ENCODE data around the gene S100A6.
"Not testable (repeated sequence)": the region's sequence is repeated elsewhere in the genome, so short reads cannot be mapped to it uniquely, and the experiment has no call there.

Gene S100A6

DNA sequence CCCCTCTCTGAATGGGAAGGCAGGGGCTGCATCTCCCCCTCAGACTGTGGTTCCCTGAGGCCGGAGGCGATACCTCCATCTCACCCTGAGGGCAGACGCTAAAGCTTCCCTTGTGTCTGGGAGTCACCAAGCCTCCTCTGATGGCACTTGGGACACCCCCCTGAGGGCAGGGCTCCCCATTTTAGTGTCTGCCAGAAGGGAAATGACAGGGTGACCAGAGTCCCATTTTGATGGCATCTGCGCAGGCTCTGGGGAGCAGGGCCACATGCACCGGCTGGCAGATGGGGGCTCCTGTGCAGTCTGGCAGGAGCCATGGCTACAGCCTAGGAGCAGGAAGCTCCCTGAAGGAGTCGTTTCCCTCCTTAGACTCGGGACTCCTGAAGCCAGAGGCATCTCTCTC, 28.2 kb upstream of the S100A6 start:
- no peak for DNase-seq (ENCODE audit: low spot score)

DNA sequence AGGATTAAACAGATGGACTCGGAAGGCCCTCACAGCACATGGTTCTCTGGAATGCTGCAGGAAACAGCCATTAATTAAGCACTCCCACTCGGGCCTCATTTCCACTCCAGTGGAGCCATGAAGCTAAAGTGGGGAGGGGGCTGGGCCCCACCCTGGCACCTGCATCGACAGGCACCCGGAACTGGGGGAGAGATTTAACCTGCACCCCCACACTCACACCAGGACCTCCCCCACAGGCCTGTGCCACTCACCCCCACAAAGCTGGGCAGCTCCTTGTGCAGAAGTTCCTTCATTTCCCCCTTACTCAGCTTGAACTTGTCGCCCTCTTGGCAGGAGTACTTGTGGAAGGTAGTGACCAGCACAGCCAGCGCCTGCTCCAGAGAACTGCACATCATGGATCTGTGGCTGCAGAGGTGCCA, 27.7 kb upstream of the S100A6 start:
- no peak for DNase-seq (ENCODE audit: low spot score)

DNA sequence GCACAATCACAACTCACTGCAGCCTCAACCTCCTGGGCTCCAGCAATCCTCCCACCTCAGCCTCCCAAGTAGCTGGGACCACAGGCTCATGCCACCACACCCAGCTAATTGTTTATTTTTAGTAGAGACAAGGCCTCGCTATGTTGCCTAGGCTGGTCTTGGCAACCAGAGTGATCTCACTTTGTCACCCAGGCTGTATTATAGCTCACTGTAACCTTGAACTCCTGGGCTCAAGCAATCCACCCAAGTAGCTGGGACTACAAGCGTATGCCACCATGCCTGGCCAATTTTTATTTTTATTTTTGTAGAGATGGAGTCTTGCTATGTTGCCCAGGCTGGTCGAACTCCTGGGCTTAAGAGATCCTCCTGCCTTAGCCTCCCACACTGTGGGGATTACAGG, 26.2 kb upstream of the S100A6 start:
- not testable (repeated sequence) for DNase-seq (ENCODE audit: low spot score)

DNA sequence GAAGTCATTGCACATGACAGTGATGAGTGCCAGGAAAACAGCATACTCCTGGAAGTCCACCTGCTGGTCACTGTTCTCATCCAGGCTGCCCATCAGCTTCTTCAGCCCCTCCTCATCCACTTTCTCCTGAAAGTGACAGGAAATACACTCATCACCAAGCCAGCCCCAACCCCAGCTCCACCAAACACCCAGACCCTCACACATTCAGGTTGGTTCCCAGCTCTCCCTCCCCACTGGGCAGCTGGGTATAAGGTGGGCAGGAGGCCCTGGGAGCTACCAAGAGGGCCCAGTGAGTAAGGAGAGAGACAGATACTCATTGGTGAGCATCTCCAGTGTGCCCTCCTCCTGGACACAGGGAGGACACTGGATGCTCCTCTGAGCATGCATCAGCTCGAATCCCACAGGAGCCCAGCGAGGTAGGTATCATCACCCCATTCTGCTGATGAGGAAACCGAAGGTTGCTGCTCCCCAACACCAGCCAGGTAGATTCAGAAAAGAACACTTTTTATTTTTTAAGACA, 25.7 kb upstream of the S100A6 start:
- DNase-seq (ENCODE audit: low spot score), result no peak

DNA sequence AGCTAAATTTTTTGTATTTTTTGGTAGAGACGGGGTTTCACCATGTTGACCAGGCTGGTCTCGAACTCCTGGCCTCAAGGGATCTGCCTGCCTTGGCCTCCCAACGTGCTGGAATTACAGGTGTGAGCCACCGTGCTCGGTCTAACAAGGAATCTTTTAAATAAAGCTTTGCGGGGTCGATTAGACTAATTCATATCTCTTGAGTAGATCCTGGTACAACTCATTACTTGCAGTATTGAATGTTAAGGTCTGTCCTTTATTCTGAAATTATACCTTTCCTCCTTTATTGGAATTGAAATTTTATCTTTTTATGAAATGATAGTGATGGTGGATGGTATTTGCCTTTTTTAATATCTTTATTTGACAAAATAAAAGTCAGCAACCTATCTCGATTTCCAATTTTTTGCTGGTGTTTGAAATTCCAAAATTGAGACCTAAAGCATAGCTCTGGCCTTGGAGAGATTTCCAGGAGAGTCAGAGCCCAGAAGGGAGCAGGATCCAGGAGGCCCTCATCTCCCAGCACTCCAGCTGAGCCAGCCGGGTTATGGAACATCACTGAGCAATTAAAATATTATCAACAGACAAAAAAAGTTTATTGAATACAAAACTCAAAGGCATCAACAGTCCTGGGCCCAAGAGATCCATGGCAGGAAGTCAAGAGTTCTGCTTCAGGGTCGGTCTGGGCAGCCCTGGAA, 25.1 kb upstream of the S100A6 start:
- no peak for DNase-seq (ENCODE audit: low spot score)

DNA sequence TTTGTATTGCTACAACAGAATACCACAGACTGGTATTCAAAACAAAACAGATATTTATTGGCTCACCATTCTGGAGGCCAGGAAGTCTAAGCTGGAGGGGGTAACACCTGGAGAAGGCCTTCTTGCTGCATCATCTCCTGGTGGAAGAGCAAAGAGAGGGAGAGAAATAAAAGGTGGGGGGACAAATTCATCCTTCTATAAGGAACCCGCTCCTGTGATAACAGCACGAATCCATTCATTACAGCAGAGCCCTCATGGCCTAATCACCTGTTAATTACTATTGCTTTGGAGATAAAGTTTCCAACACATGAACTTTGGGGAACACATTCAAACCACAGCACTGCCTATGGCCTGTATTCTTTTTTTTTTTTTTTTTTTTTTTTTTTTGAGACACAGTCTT, 24.4 kb upstream of the S100A6 start:
- no peak for DNase-seq (ENCODE audit: low spot score)

DNA sequence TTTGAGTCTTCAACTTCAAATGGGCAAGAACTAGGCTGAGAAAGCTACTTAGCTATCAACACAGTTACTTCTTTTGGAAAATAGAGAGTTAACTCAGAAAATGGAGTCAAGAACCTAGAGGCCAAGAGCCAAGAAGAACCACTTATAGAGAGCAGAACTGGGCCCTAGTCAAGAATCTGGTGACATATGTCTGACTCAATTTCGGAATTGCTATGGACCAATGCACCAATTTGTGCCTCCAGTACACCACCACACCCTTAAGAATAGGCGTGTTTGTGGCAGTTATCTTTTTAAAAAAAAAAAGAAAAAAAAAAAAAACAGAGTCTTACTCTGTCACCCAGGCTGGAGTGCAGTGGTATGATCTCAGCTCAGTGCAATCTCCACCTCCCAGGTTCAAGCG, 22.1 kb upstream of the S100A6 start:
- DNase-seq (ENCODE audit: low spot score), result no peak

DNA sequence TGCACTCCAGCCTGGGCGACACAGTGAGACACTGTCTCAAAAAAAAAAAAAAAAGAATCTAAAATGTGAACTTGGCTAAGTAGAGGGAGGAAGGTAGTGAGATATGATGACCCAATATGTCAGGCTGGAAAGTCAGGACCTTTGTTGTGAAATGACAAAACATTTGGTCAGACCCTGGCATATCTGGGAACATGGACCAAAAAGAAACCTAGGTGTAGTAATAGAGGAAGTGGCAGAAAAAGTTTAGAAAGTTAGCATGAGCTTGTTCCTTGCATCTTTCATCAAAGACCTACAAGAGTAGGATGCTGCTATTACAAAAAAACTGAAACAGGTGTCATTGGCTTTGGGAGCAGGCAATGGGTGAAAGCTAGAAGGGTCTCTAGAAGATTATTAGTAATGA, 20.6 kb upstream of the S100A6 start:
- no peak for DNase-seq (ENCODE audit: low spot score)

DNA sequence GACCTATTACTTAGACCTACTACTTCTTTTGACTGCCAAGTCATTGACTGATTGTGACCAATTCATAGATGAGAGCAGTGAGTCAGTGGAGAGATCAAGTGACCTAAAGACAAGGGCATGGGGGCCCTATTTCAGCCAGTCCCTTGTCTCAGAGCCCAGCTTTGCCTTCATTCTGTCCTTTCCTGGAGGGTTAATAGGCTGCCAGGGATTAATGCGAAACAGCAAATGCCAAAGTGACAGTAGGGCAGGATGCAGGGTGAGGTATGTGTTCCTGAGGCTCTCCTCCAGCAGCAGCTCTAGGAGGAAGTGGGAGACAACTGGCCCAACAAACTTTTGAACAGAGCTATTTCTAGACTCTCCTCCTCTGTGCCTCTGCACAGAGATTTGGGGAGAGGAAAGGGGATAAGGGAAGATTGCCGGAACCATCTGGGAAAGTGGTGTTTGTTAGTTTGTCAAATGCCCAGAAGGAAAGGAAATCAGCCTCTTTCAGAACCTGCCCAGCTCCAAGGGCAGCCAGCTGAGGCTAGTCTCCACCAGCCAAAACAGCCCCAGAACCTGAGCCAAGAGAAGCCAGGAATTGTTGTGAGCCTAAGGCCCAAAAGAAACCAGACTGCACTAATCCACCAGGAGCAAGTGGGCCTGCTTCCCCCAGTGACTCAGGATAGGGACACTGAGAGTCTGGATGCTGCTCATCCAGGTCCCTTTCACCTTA, 18.2 kb upstream of the S100A6 start:
- no peak for DNase-seq (ENCODE audit: low spot score)

DNA sequence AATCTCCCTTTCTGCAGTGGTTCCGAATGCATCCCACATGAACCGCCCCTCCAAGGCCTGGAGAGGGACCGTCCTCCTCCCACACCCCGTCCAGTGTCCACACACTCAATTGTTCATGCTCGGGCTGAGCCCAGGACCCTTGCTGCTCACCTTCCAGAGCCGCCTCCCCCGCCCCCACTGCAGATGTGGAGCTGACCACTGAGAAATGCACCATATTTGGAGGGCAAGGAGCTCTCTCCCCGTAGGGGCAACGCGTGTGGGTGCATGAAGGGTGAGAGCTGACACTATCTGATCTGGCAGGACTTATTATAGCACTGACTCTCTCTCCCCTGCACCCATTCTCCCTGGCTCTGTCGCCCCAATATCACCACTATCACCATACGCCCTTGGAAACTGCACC, 17.3 kb upstream of the S100A6 start:
- DNase-seq (ENCODE audit: low spot score), result no peak

DNA sequence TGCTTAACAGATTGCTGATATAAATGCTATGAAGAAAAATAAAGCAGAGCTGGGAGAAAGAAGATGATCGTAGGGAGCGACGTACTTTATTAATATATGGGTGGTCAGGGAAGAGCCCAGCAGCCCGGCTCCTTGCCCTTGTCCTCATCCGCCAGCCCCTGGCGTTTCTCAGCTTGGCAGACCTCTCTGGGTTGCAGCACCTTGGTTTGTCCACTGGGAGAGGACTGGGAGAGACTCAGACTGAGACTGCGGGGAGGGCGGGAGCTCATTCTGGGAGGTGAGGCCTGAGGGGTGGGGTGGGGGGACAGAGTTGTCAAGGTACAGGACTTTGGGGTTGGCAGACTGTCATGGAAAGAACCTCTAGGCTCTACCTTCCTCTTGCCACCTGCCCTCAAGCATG, 16.5 kb upstream of the S100A6 start:
- no peak for DNase-seq (ENCODE audit: low spot score)

DNA sequence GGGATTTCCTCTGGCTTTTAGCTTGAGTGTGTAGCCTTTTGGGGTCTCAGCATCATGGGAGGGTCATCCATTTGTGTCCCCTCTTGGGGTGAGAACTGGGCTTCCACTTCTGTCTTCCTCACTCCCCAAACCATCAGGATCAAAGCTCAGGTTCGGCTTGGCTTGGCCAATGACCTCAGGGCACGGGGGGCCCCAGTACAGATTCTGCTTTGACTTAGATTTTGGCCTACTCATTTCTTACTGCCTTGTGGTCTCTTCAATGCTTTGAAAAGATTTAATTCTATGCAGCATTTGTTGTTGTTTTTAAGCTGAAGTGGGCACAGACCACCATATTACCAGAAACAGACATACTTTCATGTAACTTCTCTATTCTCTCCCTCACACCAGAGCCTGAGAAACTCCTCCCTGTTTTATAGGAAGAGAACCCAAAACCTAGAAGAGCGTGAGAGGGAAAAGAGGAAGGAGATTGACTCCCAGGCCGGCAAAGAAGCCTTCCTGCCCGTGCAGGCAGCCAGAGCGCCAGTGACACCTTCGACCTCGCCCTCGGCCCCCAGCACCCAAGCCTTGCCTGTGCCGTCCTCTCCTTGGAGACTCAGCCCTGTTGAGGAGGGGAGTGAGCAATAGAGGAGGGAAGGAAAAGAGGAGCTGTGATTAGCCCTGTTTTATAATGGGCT, 15.2 kb upstream of the S100A6 start:
- DNase-seq (ENCODE audit: low spot score), result no peak

DNA sequence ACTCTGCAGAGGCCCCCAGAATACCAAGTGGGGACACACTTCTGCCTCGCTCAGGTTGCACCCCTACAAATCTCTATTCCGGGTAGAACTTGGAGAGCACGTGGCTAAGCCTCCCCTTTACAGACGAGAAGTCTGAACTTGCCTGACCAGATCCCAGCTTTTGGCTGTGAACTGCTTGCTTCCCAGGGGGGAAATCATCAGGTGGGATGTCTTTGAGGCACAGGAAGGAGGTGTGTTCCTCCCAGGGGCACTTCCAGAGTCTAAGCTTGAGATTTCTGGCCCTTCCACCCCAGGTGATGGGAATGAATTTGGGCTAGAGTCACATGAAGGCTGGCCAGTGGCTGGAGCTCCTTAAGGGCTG, 14.6 kb upstream of the S100A6 start:
- DNase-seq (ENCODE audit: low spot score), result no peak

DNA sequence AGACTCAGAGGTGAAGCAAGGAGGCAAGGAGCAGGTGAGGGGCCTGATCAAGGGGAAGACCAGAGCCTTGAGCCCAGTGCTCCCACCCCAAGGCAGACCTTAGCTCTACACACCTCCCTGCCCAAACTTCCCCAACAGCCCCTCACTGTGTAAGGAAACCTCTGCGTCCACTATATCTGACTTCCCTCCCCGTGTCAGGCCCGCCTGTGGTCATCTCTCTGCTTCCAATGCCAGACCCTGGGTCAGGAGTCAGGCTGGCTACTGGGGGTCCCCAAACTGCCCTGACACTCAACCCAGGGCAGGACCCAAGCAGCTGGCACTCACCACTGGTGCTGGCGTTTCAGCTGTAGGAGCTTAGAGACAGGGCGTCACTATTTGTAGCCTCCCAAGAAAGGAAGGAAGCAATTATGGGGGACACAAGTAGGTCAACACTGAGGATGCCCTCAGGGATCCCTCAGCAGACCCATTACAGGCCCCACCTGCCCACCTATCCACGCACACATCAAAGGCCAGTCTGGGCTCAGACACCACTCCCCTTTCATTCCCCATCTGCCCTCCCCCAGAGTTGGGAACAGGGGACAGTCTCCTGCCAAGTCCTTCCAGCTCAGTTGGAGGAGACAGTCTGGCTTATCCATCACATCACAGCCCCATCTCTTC, 14.1 kb upstream of the S100A6 start:
- no peak for DNase-seq (ENCODE audit: low spot score)

DNA sequence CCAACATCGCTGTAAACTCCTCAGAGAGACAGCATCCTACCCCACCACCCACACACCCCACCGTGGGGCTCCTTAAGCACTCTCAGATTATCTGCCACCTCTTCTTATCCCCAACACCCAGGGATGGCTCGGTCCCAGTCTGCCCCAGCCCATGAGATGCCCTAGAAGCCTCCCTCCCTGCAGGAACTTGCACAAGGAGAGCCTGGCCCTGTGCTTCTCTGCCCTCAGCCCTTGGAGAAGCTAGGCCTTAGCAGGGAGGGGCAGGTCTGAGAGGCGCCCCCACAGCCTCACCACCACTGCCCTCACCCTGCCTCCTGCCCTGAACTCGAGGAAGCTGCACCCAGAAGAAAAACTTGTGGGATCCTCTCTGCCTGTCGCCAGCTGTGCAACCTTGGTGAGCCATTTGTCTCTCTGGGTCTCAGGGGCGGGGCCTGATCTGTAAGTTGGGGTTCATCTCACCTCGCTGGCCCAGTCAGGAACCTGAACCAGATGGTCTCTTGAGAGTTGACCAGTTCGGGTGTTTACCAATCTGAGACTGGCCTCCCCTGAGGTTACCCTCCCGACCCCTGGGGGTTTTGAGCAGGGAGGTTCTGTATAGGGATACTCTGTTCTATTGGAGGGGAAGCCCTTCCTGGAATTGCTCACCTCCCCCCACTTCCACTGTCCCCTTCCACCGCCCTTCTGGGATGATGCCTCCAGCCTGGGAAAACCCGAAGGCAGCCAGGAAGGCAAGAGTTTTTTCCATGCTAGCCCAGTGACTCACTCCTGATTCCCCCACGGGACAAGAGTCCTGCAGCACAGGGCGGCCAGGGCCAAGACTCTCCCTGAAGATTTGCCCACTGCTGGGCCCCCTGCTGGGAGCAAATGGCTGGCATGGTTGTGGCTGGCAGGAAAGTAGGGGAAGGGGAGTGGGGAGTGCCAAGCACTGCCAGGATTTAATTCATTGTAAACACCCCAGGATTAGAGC, 13.2 kb upstream of the S100A6 start, which contains the start of gene S100A3:
S100A3 (minus strand) TSS at position 537 of the 967 bp plus-strand sequence. CDS start 773 bp downstream, outside the sequence.
- peak; percentile 91 for DNase-seq (ENCODE audit: low spot score)

DNA sequence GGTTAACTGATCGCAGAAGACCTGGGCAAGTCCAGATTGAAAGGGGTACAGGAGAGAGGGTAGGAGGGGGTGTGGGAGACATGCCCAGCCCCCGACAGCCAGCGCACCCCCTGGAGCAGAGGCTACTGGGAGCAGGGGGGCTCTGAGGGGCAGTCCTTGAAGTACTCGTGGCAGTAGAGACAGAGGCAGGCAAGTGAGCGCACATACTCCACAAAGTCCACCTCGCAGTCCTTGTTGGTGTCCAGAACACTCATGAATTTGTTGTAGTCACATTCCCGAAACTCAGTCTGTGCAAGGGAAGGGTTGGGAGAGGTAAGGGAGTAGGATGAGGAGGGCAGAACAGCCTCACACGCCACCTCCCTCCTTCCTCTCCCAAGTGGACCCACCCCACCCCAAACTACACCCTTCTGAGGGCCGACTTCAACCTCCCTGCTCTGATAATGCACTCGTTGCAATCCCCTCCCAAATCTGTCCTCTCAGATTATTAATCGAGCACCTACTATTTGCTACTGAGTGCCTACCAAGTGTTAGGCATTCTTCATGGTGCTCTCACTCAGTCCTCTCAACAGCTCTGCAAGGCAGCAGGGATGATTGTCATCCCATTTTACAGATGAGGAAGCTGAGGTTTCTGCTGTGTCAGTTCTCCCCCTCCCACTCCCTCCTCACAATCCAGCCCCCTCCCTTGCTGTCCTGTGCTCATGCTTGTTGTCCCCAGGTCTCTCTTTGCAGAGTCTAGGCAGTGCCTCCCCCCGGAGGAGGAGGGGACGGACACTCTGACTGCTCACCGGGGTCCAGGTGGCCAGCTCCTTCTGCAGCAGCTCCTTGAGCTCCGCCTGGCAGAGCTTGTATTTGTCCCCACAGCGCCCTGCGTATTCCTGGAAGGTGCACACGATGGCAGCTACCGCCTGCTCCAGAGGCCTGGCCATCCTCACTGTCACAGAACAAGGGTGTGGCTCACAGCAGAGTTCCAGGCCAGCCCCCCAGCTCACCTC, 12.1 kb upstream of the S100A6 start:
- DNase-seq (ENCODE audit: low spot score), result no peak

DNA sequence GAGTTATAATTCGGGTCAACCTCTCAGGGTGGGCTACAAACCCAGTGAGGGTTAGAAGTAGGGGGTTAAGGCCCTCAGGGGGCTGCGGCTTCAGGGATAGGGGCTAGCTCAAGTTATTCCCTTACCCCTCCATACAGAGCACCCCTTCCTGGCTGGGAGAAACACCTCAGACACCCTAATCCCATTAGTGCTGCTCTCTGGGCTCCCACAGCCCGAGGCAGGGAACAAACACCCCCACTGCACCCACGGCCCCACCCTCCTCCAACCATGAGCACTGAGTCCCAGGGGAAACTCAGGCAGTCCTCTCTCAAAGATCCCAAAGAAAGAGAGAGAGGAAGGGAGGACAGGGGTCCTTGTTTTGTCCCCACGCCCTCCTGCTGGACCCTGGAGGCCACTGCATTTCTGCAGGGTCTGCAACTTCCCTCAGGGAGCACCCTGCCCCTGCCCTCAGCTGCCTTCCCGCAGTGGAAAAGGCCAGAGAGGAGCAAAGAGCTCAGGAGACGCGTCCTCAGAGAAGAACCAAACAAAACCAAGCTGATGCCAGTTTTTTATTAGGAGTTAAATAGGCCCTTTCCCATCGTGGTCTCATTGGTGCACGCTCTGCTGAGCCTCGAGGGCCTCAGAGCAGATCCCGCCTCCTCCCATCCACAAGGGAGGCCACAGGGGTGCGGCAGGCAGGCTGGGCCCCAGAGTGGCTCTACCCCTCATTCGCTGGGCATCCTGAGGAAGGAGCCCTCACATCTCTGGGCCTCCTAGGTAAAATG, 11.2 kb upstream of the S100A6 start:
- no peak for DNase-seq (ENCODE audit: low spot score)

DNA sequence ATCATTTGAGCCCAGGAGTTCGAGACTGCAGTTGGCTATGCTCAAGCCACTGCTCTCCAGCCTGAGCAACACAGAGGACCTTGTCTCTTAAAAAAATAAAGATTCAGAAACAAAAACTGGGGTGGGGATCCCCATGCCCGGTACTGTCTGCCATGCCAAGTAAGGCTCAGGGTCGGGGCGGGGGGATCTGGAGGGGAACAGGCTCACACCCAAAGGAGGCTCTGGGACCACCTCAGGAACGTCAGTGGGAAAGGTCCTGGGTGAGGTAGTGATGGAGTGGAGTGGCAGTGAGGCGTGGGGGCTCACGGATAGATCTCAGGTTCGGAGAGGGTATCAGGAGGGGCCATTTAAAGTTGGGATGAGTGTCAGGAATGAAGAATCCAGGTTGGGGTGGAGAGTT, 10.6 kb upstream of the S100A6 start:
- DNase-seq (ENCODE audit: low spot score), result no peak

All from COLO829 (cell line).